Keratinocyte (primary cell): ENCODE data around the gene CRISPLD2.

Experiments used
- CTCF ChIP-seq, 3 experiments: IDR thresholded peaks in 1 of 3; conservative IDR thresholded peaks in 1 of 3; optimal IDR thresholded peaks in 1 of 3; 2 replicates in 2 of 3; 3 replicates in 1 of 3; pipeline versions ENCODE3 to v1.5.1; 2011; ENCODE audit warnings: low read length in 3 of 3, mild to moderate bottlenecking in 3 of 3, moderate library complexity in 2 of 3, control low read depth in 1 of 3, inconsistent platforms in 1 of 3; ENCODE audit not compliant: insufficient read depth in 2 of 3; ENCODE audit errors: extremely low read depth in 1 of 3
- EZH2 ChIP-seq: IDR thresholded peaks from one replicate; pipeline ENCODE4 v1.6.1; 2012; ENCODE audit warnings: inconsistent platforms, mild to moderate bottlenecking, low read length, moderate library complexity

GRCh38 chr16:84931506-84931905 lies 111.7 kb downstream of the CRISPLD2 start:
- TF ChIP-seq CTCF (optimal IDR thresholded peaks at IDR 0.05 in 1 of 3, IDR thresholded peaks at IDR 0.05 in 1 of 3, conservative IDR thresholded peaks at IDR 0.05 in 1 of 3; ENCODE audit: extremely low read depth in 1 of 3, insufficient read depth in 2 of 3, low read length in 3 of 3) (no peak), EZH2 (no peak)
